HG02588 (cell line): Measurements from ENCODE around the gene GFRA1.

Source experiments
- ATAC-seq: cut with Tn5 transposase; IDR thresholded peaks from one replicate; pipeline ENCODE4 v1.9.1; 2021; ENCODE audit warnings: mild to moderate bottlenecking, moderate library complexity; ENCODE audit not compliant: unreplicated experiment

The GFRA1 gene, protein sequence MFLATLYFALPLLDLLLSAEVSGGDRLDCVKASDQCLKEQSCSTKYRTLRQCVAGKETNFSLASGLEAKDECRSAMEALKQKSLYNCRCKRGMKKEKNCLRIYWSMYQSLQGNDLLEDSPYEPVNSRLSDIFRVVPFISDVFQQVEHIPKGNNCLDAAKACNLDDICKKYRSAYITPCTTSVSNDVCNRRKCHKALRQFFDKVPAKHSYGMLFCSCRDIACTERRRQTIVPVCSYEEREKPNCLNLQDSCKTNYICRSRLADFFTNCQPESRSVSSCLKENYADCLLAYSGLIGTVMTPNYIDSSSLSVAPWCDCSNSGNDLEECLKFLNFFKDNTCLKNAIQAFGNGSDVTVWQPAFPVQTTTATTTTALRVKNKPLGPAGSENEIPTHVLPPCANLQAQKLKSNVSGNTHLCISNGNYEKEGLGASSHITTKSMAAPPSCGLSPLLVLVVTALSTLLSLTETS

DNA sequence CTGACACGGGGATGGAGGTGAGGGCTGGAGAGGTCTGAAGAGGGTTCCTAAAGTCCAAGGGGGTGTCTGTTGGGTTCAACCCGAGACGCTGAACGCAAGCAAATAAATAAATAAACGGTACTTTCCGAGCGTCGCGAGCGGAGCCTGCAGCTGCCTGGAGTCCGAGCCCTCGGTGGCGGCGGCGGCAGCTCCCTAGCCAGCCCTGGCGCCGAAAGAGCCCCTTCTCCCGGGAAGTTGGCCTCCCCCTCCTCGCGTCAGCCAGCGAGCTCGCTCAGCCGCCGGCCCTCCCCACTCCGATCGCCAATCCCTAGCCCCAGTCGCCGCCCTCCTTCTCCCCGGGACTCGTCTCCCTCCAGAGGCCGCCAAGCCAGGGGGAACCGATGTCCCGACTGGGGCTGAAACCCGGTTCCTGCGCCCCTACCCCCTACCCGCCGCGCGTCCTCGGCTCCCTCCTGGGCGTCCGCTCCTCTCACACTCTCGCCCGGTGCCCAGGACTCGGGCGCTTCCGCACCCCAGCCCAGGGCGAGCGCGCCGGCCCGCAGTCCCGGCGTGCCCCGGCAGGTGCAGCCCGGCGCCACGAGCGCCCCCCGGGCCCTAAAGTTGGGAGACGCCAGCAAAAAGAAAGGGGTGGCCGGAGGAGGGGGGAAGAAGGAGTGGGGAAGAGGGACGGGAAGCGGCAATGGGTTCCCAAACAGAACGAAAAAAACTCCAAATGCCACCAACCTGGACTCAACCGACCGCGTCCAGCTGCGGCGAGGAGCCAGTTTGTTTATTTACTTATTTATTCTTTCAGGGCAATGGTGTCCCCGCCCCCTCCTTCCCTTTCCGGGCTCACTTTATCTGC, at the start of gene GFRA1:
Gene GFRA1 (minus strand): TSS at position 767 of the 844 bp plus-strand sequence. CDS start 1,177 bp downstream, outside the sequence.
- ATAC-seq = no peak

DNA sequence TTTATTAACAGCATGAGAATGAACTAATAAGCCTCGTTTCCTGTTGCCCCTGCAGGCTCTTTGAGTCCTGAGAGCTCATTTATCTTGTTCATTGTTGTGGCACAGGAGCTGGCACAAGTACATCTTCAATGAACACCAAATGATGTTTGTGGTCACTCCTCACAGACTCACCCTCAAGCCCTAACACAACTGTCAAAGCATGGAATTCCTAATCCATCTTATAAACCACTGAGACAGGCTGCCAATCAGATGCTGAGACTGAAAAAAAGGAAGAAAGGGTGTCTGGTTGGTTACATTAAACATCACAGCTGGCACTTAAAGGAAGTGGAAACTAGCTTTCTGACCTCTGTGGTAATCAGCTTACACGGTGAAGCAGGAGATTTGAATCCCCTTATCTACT, 43.5 kb upstream of the GFRA1 start:
- no peak for ATAC-seq

DNA sequence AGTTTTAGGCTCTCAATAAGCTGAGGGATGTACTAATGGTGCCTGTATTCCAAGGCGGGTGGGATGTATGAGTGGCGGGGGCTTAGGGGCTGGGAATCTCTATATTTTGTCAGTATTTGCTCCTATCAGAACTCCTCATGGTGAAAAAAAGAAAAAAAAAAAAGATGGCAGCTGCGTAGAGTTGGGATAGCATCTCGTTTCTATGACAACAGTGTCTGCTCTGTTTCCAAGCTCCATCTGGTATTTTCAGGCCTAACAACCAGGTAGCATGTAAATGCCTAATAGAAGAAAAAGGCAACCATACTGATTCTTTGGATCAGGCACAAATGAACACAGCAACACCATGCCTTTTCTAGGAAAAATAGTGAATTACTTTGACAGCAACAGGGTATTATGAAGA, 39.5 kb upstream of the GFRA1 start:
- ATAC-seq = no peak

DNA sequence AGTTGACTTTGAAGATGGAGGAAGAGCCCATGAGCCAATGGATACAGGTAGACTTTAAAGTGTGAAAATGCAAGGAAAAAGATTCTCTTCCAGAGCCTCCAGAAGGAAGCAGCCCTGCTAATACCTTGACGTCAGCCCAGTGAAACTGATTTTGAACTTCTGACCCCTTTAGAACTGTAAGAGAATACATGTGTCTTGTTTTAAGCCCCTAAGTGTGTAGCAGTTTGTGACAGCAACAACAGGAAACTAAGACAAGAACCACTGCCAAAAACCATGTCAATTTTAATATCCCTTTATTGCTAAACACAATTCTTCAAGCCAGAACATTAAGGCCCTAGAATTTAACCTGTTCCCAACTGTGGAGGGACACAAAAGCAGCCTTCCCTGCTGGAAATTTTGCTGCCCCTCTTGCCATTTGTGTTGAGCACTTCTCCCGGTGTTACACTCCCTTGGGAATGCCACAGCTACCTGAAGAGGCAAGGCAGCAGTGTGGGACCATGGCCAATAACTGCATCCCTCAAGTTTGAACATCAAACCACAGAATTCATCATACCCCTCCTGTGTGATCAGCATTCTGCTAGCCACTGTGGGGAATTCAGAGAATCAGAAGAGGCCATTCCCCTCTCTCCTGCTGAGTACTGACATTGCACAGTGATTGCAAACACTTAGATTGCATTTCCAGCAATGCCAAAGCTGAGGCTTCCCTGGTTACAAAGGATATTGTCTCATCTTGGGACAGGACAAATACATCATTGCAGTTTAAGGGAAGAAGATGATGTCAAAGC, 38.9 kb upstream of the GFRA1 start:
- ATAC-seq = no peak

DNA sequence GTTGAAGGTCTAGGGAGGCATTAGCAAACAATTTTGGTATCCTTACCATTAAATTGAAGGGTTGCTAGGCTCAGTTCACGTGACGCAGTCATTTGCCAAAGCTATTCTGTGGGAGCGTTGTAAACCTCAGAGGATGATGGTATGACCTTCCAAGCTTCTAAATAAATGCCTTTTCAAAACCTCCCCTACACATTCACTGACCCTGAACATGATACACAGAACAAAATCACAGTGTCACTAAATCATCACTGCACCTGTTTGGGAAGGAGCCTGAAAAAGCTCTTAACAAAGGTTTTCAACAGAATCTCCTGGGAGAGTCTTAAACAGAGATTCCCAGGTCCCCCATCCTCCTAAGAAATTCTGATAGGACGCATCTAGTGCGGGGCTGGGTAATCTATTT, 38.0 kb upstream of the GFRA1 start:
- ATAC-seq = no peak

DNA sequence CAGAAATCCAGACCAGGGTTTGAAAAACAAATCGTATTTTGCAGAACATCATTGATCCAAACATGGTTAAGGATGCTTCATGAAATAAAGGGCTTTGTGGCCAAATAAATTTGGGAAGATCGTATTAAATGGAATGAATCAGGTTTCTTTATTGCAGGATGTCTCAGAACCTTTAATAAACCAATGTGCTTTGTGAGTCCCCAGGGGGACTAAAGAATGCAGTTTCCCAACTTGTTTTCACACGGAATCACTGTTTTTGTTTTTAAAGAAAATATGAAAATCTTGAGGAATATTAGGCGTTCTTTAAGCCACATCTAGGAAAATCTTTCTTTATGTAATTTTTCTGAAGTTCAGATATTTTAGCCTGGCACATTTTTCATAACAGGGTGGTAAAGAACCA, 34.4 kb upstream of the GFRA1 start:
- ATAC-seq = no peak

DNA sequence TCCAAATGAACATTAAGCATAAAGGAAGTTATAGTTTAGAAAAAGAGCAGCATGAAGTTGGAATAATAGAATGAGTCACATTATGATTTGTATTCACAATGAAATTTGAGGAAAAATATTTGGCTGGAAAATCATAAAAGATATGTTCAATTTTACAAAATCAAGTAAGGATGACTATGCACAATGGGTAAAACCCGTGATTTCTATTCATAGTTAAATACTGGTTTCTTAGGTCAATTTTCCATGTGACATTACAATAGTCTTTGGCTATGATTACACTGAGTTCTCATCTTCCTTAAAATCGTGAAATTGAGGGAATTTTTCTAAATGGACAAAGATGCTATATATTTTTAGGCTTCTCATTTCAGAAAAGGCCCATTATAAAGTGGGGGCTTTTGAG, 33.8 kb upstream of the GFRA1 start:
- ATAC-seq = no peak

DNA sequence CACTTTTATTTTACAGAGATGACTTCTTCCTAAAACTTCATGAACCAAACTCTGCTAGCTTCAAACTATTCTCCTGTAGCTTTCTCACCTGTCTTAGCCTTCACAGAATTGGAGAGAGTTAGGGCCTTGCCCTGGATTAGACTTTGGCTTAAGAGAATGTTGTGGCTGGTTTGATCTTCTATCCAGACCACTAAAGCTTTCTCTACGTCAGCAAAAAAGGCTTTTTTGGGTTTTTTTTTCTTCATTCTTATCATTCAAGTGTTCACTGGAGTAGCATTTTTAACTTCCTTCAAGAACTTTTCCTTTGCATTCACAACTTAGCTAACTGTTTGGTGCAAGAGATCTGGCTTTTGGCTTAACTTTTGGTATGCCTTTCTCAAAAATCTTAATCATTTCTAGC, 31.9 kb upstream of the GFRA1 start:
- ATAC-seq = no peak

DNA sequence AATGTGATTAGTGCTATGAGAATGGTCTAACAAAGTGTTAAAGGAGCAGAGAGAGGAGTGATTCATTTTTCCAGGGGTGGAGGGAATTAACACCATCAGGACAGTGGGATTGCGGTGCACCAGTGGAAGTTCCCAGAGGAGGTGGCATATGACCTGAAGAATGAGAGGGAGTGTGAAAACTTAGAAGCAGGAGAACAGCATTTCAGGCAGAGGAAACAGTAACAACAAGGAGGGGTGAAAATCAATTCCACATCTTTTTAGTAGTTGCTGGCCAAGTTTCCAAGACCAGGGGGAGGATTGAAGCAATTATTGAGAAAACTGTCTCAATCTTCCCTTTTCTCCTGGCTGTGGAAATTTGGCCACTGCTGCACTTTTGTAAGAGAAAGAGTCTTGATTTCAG, 27.5 kb upstream of the GFRA1 start:
- no peak for ATAC-seq

DNA sequence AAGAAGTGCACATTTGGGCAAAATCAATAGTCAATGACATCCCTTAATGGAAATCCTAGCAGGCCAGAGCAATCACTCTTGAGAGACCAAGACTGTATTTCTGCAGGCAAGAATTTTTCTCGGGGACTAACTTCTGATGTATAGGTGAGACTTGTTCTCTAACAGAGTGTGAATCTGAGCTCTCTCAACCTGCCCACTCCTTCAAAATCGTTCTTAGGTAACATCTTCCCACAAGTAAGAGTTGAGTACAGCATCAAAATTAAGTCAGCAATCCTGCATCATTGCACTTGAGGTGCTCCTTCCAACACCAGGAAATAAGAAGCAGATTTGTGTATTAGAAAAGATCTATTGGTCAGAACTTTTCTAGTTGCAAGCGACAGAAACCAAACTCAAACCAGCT, 25.6 kb upstream of the GFRA1 start:
- ATAC-seq = no peak

DNA sequence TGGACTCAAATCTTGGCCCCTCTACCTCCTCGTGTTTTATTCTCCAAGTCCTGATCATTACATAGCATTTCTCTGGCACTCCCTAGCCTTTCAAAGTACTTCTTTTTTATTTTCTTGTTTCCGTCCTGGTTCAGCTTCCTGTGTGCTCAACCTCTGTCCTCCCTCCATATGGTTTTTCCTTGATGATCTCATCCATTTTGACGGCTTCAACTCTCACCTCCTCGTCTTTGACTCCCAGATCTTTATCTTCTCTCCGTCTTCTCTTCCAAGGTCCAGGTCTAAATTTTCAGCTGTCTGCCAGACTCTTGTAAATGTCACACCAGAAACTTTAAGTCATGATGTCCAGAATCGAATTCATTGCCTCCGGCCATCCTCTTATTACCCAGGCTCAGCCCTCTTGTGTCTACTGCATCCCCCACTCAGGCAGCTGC, 23.3 kb upstream of the GFRA1 start:
- ATAC-seq = no peak

DNA sequence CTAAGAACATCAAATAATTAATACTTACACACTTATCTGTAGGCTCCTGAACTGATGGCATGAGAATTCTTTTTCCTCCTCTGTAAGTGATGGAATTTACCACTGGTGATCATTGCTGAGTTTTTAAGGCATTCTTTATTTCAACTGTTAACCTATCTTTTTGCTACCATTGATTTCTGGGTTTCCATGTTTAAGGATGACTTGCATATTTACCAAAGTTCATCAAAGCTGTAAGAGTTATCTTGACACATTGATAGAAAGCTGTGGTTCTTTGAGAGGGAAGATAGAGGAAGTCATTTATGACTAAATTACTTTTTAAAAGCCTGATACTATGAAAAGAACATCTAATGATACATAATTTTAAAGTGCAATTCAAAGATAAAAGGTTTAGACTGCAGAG, 19.5 kb upstream of the GFRA1 start:
- ATAC-seq = no peak

DNA sequence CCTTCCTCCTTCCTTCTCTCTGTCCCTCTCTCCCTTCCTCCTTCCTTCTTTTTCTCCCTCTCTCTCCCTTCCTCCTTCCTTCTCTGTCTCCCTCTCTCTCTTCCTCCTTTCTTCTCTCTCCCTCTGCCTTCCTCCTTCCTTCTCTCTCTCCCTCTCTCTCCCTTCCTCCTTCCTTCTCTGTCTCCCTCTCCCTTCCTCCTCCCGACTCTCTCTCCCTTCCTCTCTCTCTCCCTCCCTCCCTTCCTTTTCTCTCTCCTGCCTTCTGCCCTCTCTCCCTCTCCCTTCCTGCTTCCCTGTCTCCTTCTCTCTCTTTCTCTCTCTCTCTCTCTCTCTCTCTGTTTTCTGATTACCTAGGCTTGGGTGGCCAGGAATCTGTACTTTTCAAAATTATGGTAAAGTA, 16.6 kb upstream of the GFRA1 start:
- ATAC-seq = no peak

DNA sequence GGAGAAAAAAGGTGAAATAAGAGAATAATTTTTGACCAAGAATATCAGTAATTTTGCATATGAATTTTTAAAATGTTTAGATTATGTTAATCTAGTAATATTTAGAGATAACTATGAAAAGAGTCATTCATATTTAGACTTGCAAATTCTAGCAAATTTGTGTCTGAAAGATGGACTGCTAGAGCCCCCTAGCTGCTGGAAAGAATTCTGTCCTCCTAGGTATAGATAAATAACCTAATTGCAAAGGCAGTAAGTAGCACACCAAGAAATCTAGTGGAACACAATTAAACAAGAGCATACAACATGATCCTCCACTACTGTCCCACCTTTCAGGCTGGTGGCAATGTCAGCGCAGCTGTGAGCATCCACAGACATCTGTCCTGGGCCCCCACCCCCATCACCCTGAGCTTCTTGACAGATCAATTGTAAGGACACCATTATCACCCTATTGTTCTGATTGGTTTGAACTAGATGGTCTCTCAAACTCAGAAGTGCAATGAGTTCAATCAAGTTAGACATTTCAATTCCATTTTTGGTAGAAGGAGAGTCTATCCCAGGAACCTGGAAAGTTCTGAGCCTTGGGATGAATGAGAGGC, 15.0 kb upstream of the GFRA1 start:
- ATAC-seq = no peak

DNA sequence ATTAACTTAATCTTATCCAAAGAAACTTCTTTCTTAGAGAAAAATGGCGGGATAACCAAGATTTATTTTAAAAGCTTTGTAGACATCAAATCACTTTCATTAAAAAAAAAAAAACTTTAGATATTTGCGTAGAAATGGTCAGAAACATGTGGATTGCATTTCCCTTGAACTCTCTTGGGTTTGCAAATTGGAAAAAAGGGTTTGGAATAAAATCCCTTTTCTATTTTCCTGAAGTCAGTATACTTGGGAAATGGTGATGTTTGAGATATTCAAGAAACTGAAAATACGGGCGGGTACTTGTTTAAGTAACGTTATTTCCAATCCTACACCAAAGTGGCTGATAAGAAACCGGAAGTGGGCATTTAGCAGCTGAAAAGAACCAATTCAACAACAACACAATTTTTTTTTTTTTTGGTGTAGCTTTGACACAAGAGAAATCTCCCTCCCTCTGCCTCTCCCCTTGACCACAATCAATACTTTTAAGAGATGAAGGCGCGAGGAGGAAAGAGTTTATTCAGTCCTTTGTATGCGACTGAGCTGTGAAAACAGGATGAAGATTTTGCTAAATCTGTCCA, 13.7 kb upstream of the GFRA1 start:
- ATAC-seq = no peak

DNA sequence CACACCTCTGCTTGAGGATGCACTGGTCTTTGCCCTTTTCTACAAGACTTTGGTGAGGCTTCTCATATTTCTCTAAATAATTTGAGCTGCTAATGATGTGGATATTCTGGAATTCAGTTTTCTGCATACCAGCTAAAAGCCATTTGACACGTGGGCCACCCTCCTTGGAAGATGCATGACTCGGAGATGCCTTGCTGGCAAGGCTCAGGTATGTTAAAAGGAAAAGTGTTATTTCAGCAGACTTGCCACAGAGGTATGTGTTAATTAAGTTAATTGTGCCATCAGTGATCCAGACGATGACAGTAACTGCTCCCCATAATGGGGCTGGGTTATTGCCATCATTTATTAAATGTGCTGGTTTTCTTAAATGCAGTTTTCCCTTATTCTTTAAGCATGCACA, 8.8 kb upstream of the GFRA1 start:
- no peak for ATAC-seq

DNA sequence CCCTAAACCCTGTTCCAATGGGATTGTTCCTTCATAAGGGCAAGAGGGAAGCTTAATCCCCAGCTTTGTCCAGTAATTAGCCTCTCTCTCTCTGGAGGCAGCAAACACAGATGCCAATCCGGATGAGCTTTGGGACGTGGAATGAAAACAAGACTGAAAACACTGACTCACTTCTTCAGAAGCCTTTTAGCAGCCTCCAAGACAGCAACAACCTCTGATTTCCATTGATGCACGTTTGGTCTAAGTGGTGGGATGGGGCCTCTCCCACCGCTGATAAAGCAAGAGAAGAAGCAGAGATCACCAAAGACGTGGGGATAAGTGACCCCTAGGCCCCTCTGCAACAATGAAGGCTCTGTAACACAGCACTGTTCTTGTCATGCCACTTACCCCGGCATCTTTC, 5.8 kb upstream of the GFRA1 start:
- ATAC-seq = no peak

DNA sequence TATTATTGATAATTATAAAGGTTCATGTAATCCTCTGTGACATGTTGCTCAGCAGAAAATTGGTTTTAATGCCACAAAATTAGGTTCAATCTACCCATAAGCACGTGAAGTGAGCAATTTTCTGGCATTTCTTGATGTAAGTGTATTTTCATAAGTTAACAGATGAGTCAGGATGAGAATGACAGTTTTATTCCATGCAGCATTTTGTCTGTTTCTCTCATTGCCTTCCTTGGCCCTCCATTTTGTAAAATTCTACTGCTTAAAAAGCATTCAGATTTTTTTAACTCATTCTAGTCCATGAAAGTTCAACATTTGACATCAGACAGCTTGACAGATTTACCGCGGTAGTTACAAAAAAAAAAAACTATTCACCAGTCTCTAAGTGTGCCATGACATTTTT, 4.0 kb upstream of the GFRA1 start:
- no peak for ATAC-seq

DNA sequence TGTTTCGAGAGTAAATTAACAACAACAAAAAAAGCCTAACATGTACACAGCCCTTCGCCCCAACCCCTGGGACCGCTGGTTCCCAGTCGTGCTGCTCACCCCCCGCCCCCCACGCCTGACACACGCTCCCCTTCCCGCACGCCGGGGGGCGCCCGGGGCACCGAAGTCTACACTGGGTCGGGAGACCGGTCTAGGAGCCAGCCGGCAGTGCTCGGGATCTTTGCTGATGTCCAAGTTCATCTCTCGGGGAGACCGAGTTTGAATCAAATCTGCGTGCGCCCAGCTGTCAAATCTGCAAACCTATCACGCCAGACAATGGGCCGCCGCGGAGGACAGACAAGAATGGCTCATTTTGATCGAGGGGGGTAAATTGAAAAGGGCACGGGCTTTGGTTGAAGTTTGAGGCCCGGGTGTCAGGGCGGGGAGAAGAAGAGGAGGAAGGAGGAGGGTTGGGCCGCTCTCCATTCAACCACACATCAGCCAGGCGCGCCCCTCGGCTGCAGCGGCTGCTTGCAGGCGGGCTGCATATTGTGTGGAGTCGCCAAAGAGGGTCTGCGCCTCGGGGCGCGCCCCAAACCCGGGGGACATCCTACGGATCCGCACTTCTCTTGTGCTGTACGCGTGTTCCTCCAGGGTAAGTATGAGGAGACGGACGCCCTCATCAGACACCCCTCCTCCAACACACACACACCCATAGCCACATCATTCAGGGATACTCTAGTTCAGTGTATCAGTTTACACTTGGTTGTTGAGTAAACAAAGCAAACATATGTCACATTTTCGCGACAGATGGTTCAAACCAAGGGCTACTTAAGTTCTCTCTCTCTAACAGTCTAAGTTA, 1.3 kb upstream of the GFRA1 start:
- no peak for ATAC-seq
